ENCODE measurements around the gene PDLIM7.

PDLIM7 gene

GRCh38 chr5:177472460-177473442 lies 24.7 kb downstream of the PDLIM7 start:
- peak; percentile 59 for DNase-seq

GRCh38 chr5:177471610-177472356 lies 25.6 kb downstream of the PDLIM7 start:
- peak; percentile 45 for DNase-seq

GRCh38 chr5:177470759-177471536 lies 26.5 kb downstream of the PDLIM7 start:
- DNase-seq: no peak

DNA sequence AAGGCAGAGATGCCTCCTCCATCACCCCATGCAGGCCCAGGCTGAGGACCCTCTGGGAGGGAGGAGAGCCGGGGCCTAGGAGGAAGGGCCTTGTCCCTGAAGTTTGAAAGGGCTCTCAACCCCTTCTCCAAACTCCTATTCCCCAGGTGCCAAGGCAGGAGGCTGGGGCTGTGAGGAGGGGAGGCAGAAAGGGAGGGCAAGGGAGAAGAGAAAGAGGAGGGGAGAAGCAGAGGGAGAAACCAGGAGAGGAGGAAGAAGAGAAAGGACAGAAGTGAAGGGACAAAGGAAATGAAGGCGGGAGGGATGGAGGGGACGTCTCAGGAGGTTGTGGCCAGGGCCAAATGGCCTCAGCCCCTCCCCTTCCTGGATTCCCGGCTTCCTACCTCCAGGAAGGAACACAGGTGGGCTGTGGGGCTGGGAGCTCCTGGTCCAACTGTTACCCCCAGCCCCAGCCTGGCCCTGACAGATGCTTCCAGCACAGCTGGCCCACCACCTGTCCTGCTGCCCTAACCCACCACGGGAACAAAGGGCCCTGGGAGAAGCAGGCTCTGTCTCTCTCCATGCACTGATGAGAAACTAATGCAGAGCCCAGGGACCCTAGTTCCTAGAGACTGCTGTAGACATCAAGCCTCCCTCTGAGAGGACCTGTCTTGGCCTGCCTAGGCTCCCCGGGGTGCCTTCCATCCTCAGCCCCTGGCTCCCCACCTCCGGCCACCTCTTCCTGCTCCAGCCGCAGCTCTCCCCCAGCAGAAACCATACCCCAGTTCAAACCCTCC lies 27.5 kb downstream of the PDLIM7 start:
- peak; percentile 35 for DNase-seq

GRCh38 chr5:177468685-177469628 lies 28.4 kb downstream of the PDLIM7 start:
- peak; percentile 17 for DNase-seq

GRCh38 chr5:177468329-177468684 lies 29.1 kb downstream of the PDLIM7 start:
- DNase-seq: no peak

DNA sequence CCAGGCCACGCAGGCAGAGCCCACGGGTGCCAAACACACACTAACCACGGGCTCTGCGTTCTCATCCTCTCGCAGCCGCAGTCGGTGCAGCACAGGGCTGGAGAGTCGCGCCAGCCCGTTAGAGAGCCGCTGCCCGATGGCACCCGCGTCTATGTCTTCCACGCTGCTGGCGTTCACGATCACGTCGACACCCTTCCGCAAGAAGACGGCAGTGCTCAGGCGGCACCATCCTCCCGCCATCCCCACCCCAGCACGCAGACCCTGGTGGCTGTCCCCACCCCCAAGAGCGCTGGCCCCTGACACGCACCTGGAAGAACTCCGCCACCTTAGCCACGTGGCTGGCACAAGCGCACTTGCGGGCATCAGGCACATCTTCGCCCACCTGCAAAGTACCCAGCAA lies 30.0 kb downstream of the PDLIM7 start:
- no peak for DNase-seq

GRCh38 chr5:177466861-177467260 lies 30.5 kb downstream of the PDLIM7 start:
- DNase-seq: no peak

DNA sequence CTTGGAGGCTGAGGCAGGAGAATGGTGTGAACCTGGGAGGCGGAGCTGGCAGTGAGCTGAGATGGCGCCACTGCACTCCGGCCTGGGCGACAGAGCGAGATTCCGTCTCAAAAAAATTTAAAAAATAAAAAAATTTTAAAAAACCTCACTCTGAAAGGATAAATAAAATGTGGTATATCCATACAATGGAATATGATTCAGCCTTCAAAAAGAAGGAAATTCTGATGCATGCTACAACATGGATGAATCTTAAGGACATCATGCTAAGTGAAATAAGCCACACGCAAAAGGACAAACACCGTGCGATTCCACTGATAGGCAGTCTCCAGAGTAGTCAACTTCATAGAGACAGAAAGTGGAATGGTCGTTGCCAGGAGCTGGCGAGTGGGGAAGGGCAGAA lies 32.4 kb downstream of the PDLIM7 start:
- DNase-seq: no peak

- no peak for DNase-seq
These were observed 35.3 kb downstream of the PDLIM7 start for GRCh38 chr5:177462021-177462670.

GRCh38 chr5:177459819-177460628 lies 37.4 kb downstream of the PDLIM7 start:
- no peak for DNase-seq

- no peak for DNase-seq
These were observed 38.0 kb downstream of the PDLIM7 start for GRCh38 chr5:177459357-177459756.

GRCh38 chr5:177458912-177459350 lies 38.5 kb downstream of the PDLIM7 start:
- peak; percentile 17 for DNase-seq

DNA sequence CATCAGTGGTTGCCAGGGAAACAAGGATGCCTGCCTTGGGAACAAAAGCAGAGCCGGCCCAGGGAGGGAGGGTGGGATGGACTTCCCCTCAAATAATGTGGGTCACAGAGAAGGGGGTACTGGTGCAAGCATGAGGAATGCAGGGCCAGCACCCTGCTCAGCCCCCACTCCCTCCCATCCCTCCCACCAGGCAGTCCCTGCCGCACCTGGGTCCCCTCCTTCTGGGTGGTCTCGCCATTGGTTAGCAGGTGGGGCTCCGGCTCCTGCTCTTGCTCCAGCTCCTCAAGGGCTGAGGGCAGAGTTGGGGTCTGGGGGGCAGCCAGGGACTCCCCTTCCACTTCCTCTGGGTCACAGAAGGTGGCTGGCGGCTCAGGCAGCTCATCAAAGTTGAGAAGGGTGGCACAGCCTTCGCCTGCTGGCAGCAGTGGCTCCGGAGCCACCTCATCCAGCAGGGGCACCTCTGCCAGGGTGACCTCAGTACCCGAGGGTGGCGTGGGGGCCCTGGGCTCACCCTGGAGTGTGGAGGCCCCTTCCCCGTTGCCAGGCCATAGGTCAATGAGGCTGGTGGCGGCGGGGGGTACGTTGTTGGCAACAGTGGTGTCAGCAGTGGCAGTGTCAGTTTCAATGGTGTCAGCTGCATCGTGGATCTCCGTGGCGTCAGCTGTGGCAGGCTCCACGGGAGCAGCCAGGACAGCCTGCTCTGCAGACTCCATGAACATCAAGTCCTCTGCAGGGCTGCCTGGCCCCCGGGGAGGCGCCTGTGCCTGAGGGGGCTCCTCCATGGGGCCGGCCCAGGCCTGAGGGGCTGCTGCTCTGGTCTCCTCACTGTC lies 39.3 kb downstream of the PDLIM7 start:
- no peak for DNase-seq

DNA sequence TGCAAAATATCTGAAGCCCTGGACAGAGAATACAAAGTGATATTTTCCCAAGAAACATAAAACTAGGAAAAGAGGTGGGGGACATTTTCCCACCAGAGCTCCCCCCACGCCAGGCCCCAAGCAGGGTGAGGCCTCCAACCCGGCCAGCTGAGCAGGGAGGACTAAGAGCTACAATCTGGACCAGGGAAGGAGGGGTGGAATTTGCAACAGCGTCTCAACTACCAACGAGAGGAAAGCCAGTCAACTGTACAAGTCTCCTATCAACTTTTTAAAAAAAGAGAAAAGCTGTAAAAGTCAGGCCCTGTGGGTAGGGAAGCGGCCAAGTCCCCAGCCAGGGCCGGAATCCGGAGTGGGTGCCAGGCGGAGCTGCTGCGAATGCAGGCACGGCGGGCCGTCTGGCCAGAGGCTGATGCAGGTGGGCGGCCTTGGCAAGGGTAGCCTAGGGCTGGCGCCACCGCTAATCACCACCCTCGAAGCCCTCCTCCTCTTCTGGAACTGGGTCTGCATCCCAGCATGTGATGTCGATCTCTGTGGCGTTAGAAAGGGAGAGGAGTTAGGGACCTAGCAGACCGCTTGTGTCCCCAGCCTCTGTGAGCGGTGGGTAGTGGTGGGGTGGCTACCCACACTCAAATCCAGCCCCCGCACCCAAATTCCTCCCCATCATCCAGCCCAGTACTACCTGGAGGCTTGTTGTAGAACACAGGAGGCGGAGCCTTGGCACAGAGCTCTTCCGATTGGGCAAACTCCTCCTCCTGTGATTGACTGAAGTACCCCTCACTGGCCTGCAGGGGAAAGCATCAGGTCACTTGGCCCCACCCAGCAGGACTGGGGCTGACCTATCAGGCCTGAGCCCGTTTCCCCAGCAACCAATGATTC lies 40.2 kb downstream of the PDLIM7 start:
- DNase-seq: peak; percentile 92

- DNase-seq: no peak
These were observed 40.8 kb downstream of the PDLIM7 start for GRCh38 chr5:177456591-177456964.
